Vagina (tissue), 2 donors: ENCODE data around the gene PLBD1.

Experiments
- CTCF ChIP-seq, 3 experiments: fragments of 450-650 bp in 2 of 3; fragments of 200-600 bp in 1 of 3; sonication (generic) in 1 of 3; IDR thresholded peaks; one replicate each; pipeline ENCODE4 v1.5.1; 2017 to 2019; ENCODE audit warnings: antibody characterized with exemption in 3 of 3, mild to moderate bottlenecking in 2 of 3, moderate library complexity in 2 of 3
- POLR2A ChIP-seq, 2 donors: fragments of 450-650 bp; IDR thresholded peaks; one replicate each; pipeline ENCODE4 v1.6.1; 2017; ENCODE audit warnings: antibody characterized with exemption in 2 of 2, mild to moderate bottlenecking in 2 of 2, moderate library complexity in 2 of 2

- TF ChIP-seq POLR2A (IDR thresholded peaks at IDR 0.05) (no peak), CTCF (IDR thresholded peaks at IDR 0.05) (no peak)
These were observed 4.1 kb upstream of the PLBD1 start for GRCh38 chr12:14571779-14572178.
